GM23248 (cell line): ENCODE data around the gene DNAI7.

Experiments
- EZH2 ChIP-seq: fragments of 200-600 bp; sonication (generic); IDR thresholded peaks from 2 replicates; pipeline ENCODE4 v1.6.1; 2018; ENCODE audit warnings: antibody characterized with exemption, mild to moderate bottlenecking; ENCODE audit not compliant: insufficient read depth, poor library complexity, severe bottlenecking
- EZH2phosphoT487 ChIP-seq: fragments of 200-600 bp; sonication (generic); IDR thresholded peaks from 2 replicates; pipeline ENCODE4 v1.6.1; 2018; ENCODE audit warnings: antibody characterized with exemption, moderate library complexity, mild to moderate bottlenecking, low read depth; ENCODE audit not compliant: insufficient read depth

- TF ChIP-seq EZH2 (no peak), EZH2phosphoT487 (no peak)
Measured at GRCh38 chr12:25110260-25110659, 84.7 kb downstream of the DNAI7 start.
